ENCODE results near the gene TSSK1B.

Gene TSSK1B

GRCh38 chr5:113397046-113397445 is 37.7 kb downstream of the TSSK1B start:
- DNase-seq = no peak

GRCh38 chr5:113394658-113395057 is 40.1 kb downstream of the TSSK1B start:
- DNase-seq = no peak

GRCh38 chr5:113390224-113390623 is 44.6 kb downstream of the TSSK1B start:
- DNase-seq = no peak

- no peak for DNase-seq
These were observed 45.7 kb downstream of the TSSK1B start for GRCh38 chr5:113389116-113389515.

GRCh38 chr5:113387844-113388243 is 46.9 kb downstream of the TSSK1B start:
- no peak for DNase-seq

GRCh38 chr5:113384782-113385285 is 50.0 kb downstream of the TSSK1B start:
- no peak for DNase-seq

GRCh38 chr5:113382731-113383130 is 52.1 kb downstream of the TSSK1B start:
- DNase-seq = no peak

Data from NCI-H1694 (cell line).